Measurements from ENCODE around the gene RAPGEF6.
"Not testable (repeated sequence)": the region's sequence is repeated elsewhere in the genome, so short reads cannot be mapped to it uniquely, and the experiment has no call there.

Gene RAPGEF6

DNA sequence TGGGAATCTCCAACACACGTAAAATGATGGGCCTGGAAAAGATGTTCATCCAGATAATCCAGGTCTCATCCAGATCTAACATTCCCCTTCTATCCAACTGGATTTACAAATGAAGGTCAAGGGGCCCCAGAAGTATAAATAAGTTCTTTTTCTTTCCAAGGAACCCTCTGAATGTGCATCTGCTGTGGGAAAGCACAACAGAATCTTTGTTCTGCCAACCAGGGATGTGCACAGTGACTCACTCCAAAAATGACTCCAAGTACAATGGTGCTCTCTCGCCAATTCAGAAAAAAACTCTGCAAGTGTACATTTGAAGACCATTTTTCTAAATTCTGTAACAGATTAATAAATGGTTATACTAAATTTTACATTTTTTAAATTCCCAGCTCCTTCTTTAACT is 12.4 kb downstream of the RAPGEF6 start:
- DNase-seq (ENCODE audit: low spot score) (no peak), ATAC-seq (ENCODE audit: low read depth) (peak; percentile 38; the same call in 1 of the 3 replicates)
- Histone ChIP-seq H3K4me1 (ENCODE audit: insufficient read depth, poor library complexity, severe bottlenecking) (no peaks in the 10 kb centered on the region), H3K4me3 (ENCODE audit: severe bottlenecking) (no peak overlapping the region), H3K27me3 (ENCODE audit: insufficient read depth, poor library complexity, severe bottlenecking) (no peaks in the 10 kb centered on the region), H3K9me3 (ENCODE audit: severe bottlenecking) (no peaks in the 10 kb centered on the region), H3K36me3 (ENCODE audit: low read depth) (no peaks in the 10 kb centered on the region), H3K27ac (ENCODE audit: poor library complexity, severe bottlenecking) (no peak overlapping the region)
- TF ChIP-seq, protein P1, sequence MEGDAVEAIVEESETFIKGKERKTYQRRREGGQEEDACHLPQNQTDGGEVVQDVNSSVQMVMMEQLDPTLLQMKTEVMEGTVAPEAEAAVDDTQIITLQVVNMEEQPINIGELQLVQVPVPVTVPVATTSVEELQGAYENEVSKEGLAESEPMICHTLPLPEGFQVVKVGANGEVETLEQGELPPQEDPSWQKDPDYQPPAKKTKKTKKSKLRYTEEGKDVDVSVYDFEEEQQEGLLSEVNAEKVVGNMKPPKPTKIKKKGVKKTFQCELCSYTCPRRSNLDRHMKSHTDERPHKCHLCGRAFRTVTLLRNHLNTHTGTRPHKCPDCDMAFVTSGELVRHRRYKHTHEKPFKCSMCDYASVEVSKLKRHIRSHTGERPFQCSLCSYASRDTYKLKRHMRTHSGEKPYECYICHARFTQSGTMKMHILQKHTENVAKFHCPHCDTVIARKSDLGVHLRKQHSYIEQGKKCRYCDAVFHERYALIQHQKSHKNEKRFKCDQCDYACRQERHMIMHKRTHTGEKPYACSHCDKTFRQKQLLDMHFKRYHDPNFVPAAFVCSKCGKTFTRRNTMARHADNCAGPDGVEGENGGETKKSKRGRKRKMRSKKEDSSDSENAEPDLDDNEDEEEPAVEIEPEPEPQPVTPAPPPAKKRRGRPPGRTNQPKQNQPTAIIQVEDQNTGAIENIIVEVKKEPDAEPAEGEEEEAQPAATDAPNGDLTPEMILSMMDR (IDR thresholded peaks at IDR 0.05; ENCODE audit: poor library complexity, severe bottlenecking): no peak

DNA sequence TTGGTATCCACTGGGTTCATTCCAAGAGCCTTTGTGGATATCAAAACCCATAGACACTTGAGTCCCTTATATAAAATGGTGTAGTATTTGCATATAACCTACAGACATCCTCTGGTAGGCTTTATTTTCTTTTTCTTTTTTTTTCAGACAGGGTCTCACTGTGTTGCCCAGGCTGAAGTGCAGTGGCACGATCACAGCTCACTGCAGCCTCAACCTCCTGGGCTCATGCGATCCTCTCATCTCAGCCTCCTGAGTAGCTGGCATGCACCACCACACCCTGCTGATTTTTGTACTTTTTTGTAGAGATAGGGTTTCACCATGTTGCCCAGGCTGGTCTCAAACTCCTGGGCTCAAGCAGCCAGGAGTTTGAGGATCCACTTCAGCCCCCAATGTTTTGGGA is 13.9 kb downstream of the RAPGEF6 start:
- DNase-seq (ENCODE audit: low spot score); H3K9me3 ChIP-seq (ENCODE audit: severe bottlenecking); H3K36me3 ChIP-seq (ENCODE audit: low read depth); H3K4me1 ChIP-seq (ENCODE audit: insufficient read depth, poor library complexity, severe bottlenecking); H3K4me3 ChIP-seq (ENCODE audit: severe bottlenecking); H3K27ac ChIP-seq (ENCODE audit: poor library complexity, severe bottlenecking); H3K27me3 ChIP-seq (ENCODE audit: insufficient read depth, poor library complexity, severe bottlenecking); ATAC-seq (ENCODE audit: low read depth): not testable (repeated sequence)

DNA sequence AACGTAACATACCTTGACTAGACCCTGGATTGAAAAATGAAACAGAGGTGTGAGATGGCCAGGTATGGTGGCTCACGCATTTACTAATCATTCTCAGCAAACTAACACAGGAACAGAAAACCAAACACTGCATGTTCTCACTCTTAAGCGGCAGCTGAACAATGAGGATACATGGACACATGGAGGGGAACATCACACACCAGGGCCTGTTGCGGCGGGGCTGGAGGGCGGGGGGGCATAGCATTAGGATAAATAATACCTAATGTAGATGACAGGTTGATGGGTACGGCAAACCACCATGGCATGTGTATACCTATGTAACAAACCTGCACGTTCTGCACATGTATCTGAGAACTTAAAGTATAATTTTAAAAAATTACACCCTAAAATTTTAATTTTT is 15.9 kb downstream of the RAPGEF6 start:
- TF ChIP-seq, protein P1 (IDR thresholded peaks at IDR 0.05; ENCODE audit: poor library complexity, severe bottlenecking): no peak
- H3K4me3 ChIP-seq (ENCODE audit: severe bottlenecking): no peak overlapping the region
- no peaks in the 10 kb centered on the region for H3K4me1 ChIP-seq (ENCODE audit: insufficient read depth, poor library complexity, severe bottlenecking)
- DNase-seq (ENCODE audit: low spot score) (no peak), ATAC-seq (ENCODE audit: low read depth) (no peak)
- no peaks in the 10 kb centered on the region for H3K27me3 ChIP-seq (ENCODE audit: insufficient read depth, poor library complexity, severe bottlenecking)
- no peak overlapping the region for H3K27ac ChIP-seq (ENCODE audit: poor library complexity, severe bottlenecking)
- H3K9me3 ChIP-seq (ENCODE audit: severe bottlenecking): no peaks in the 10 kb centered on the region
- no peaks in the 10 kb centered on the region for H3K36me3 ChIP-seq (ENCODE audit: low read depth)

DNA sequence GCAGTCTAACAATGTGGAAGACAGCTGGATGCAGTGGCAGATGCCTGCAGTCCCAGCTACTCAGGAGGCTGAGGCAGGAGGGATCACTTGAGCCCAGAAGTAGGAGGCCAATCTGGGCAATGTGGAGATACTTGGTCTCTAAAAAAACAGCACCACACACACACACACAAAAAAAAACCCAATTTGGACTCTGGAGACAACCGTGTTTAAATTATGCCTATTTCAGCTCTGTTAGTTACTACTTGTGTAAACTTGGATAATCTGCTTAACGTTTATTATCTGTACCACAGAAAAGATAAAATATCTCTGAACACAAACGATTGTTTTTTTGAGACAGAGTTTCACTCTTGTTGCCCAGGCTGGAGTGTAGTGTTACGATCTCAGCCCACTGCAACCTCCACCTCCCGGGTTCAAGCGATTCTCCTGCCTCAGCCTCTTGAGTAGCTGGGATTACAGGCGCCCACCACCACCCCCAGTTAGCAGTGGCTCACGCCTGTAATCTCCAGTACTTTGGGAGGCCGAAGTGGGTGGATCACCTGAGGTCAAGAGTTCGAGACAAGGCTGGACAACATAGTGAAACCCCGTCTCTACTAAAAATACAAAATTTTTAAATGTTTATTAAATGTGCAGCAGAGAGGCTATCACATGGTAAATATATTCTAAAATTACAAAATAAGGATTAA is 17.7 kb downstream of the RAPGEF6 start:
- DNase-seq (ENCODE audit: low spot score): no peak
- TF ChIP-seq, protein P1 (IDR thresholded peaks at IDR 0.05; ENCODE audit: poor library complexity, severe bottlenecking): no peak
- Histone ChIP-seq H3K27ac (ENCODE audit: poor library complexity, severe bottlenecking) (no peak overlapping the region), H3K27me3 (ENCODE audit: insufficient read depth, poor library complexity, severe bottlenecking) (no peaks in the 10 kb centered on the region), H3K36me3 (ENCODE audit: low read depth) (no peaks in the 10 kb centered on the region), H3K9me3 (ENCODE audit: severe bottlenecking) (no peaks in the 10 kb centered on the region), H3K4me1 (ENCODE audit: insufficient read depth, poor library complexity, severe bottlenecking) (no peaks in the 10 kb centered on the region), H3K4me3 (ENCODE audit: severe bottlenecking) (no peak overlapping the region)
- ATAC-seq (ENCODE audit: low read depth): no peak

DNA sequence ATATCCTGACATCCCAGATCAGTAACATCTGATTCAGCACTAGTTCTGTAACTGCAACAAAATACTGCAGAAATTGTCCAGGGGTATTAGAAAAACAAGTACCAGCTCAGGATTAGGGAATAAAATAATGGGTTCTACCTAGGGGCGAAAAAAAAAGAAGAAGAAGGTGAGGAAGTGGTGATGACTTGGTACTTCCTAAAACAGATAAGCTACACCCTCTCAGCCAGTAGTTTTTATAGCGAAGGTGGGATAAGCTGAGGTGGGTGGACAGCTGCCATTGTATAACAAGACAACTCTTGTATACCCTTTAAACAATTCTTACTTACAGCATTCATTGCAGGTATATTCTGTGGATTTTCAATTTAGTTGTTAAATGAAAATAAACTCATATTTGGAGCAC is 19.1 kb downstream of the RAPGEF6 start:
- TF ChIP-seq, protein P1 (IDR thresholded peaks at IDR 0.05; ENCODE audit: poor library complexity, severe bottlenecking): no peak
- ATAC-seq (ENCODE audit: low read depth) (no peak), DNase-seq (ENCODE audit: low spot score) (no peak)
- peaks cover 2% of the 10 kb centered on the region for H3K4me1 ChIP-seq (ENCODE audit: insufficient read depth, poor library complexity, severe bottlenecking)
- H3K27ac ChIP-seq (ENCODE audit: poor library complexity, severe bottlenecking): no peak overlapping the region
- H3K4me3 ChIP-seq (ENCODE audit: severe bottlenecking): no peak overlapping the region
- no peaks in the 10 kb centered on the region for H3K36me3 ChIP-seq (ENCODE audit: low read depth)
- H3K9me3 ChIP-seq (ENCODE audit: severe bottlenecking): no peaks in the 10 kb centered on the region
- no peaks in the 10 kb centered on the region for H3K27me3 ChIP-seq (ENCODE audit: insufficient read depth, poor library complexity, severe bottlenecking)

Data from RWPE2 (cell line).